ENCODE data around the gene SPINDOC.

The SPINDOC gene

DNA sequence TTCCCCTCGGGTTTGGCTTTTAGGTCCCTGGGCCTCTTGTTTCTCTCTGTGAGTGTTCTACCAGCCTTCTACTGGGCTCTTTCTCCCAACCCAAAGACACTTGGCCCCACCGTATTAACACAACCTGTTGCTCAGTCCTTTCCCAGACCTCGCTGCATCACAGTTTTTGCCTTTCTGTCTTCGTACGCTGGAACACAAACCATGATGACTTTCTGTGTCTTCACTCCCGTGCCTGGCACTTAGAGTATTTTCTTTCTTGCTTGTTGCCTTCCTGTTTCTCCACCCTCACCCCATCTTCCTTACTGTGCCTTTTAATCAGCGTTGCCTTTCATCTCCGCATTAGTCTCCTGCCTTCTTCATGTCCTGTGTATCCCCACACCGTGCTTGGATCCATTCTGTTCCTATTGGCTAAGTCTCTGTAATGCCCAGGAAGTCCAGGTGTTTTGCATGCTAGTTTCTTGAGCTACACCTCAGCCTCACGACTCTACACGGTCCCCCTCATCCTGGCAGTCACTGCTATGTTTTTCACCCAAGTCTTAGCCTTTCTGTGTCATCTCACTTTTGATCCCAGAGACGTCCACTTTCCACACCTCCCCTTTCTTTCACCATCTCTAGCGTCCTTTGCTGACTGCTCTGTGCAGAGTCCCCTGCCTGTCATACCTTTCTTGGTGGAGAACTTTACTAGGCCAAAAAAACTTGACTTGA, 27.3 kb downstream of the SPINDOC start:
- TF ChIP-seq, protein P1, sequence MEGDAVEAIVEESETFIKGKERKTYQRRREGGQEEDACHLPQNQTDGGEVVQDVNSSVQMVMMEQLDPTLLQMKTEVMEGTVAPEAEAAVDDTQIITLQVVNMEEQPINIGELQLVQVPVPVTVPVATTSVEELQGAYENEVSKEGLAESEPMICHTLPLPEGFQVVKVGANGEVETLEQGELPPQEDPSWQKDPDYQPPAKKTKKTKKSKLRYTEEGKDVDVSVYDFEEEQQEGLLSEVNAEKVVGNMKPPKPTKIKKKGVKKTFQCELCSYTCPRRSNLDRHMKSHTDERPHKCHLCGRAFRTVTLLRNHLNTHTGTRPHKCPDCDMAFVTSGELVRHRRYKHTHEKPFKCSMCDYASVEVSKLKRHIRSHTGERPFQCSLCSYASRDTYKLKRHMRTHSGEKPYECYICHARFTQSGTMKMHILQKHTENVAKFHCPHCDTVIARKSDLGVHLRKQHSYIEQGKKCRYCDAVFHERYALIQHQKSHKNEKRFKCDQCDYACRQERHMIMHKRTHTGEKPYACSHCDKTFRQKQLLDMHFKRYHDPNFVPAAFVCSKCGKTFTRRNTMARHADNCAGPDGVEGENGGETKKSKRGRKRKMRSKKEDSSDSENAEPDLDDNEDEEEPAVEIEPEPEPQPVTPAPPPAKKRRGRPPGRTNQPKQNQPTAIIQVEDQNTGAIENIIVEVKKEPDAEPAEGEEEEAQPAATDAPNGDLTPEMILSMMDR (IDR thresholded peaks at IDR 0.05) = no peak
- Histone ChIP-seq H3K27me3 (no peaks in the 10 kb centered on the region), H3K9me3 (no peaks in the 10 kb centered on the region), H3K27ac (peak overlapping the region; percentile 99), H3K4me3 (ENCODE audit: low read depth in 1 of 2, low read length in 1 of 2) (peak overlapping the region; percentile 96 to 99), H3K36me3 (peaks cover 27% of the 10 kb centered on the region), H3K4me1 (ENCODE audit: control insufficient read depth in 1 of 2, insufficient read depth in 1 of 2, low read depth in 1 of 2, low read length in 1 of 2) (peaks cover 68 to 70% of the 10 kb centered on the region in 2 experiments)

DNA sequence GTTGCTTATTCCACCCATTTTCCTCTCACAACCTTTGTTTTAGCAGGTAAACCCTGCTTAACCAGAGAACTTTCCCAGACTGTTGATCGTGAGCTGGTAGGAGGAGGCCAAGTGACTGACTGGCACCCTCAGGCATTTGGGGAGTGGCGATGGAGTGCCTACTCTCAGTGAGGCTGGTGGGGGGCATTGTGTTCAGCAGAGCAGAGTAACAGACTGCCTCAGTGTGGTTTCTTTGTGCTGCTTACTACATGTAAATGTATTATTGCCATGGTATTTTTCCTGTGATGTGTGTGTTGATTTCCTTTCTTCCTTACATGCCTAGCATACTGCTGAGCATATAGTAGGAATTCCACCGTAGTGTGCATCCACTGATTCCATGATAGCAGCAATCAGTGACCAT, 28.3 kb downstream of the SPINDOC start:
- TF ChIP-seq, protein P1 (IDR thresholded peaks at IDR 0.05) = no peak
- no peaks in the 10 kb centered on the region for H3K9me3 ChIP-seq
- H3K36me3 ChIP-seq = peaks cover 27% of the 10 kb centered on the region
- peaks cover 77 to 80% of the 10 kb centered on the region in 2 experiments for H3K4me1 ChIP-seq (ENCODE audit: control insufficient read depth in 1 of 2, insufficient read depth in 1 of 2, low read depth in 1 of 2, low read length in 1 of 2)
- H3K4me3 ChIP-seq (ENCODE audit: low read depth in 1 of 2, low read length in 1 of 2) = peak overlapping the region; percentile 96 to 99
- no peaks in the 10 kb centered on the region for H3K27me3 ChIP-seq
- peak overlapping the region; percentile 99 for H3K27ac ChIP-seq

DNA sequence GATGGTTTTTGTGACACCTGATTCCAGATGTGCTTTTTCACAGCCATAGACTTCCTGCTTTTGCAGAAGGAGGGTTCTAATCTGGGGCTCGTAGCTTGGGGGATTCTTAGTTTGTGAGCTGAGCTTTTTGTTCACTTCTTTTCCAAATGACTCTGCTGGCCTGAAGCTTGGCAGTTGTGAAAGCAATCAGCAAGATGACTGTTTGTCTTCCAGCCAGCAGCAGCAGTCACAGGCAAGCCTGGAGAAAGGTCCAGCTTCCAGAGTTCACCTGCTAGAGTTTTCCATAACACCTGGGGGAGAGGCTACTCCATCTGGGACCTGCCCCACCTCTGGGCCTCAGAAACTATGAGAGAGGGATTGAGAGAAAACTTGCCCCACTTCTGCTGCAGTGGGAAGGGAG, 29.8 kb downstream of the SPINDOC start:
- no peak overlapping the region for H3K4me3 ChIP-seq (ENCODE audit: low read depth in 1 of 2, low read length in 1 of 2)
- H3K36me3 ChIP-seq = peaks cover 32% of the 10 kb centered on the region
- H3K9me3 ChIP-seq = no peaks in the 10 kb centered on the region
- H3K27me3 ChIP-seq = no peaks in the 10 kb centered on the region
- H3K27ac ChIP-seq = peak overlapping the region; percentile 57
- peaks cover 75 to 79% of the 10 kb centered on the region in 2 experiments for H3K4me1 ChIP-seq (ENCODE audit: control insufficient read depth in 1 of 2, insufficient read depth in 1 of 2, low read depth in 1 of 2, low read length in 1 of 2)
- TF ChIP-seq, protein P1 (IDR thresholded peaks at IDR 0.05) = no peak

DNA sequence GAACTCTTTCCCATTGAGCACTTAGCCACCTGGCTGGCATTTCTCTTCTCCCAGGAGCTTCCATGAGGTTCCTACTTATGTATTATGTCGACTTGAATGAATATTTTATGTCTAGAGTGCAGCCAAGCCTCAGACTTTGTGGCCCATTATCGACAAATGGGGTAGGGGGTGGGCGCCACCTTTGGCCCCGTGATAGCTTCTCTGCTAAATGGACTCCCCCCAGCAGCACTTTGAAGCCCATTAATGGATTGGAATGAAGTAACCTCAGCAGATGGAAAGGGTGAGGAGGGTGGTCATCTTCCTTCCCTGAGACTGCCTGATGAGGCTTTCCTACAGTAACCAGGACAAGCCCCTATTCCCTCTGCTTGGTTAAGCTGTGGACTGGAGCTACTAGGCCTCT, 31.6 kb downstream of the SPINDOC start:
- Histone ChIP-seq H3K27me3 (no peaks in the 10 kb centered on the region), H3K4me3 (ENCODE audit: low read depth in 1 of 2, low read length in 1 of 2) (peak overlapping the region in 1 of 2 experiments; percentile 10), H3K27ac (peak overlapping the region; percentile 76), H3K4me1 (ENCODE audit: control insufficient read depth in 1 of 2, insufficient read depth in 1 of 2, low read depth in 1 of 2, low read length in 1 of 2) (peaks cover 72 to 73% of the 10 kb centered on the region in 2 experiments), H3K9me3 (no peaks in the 10 kb centered on the region), H3K36me3 (peaks cover 40% of the 10 kb centered on the region)
- TF ChIP-seq, protein P1 (IDR thresholded peaks at IDR 0.05) = no peak

DNA sequence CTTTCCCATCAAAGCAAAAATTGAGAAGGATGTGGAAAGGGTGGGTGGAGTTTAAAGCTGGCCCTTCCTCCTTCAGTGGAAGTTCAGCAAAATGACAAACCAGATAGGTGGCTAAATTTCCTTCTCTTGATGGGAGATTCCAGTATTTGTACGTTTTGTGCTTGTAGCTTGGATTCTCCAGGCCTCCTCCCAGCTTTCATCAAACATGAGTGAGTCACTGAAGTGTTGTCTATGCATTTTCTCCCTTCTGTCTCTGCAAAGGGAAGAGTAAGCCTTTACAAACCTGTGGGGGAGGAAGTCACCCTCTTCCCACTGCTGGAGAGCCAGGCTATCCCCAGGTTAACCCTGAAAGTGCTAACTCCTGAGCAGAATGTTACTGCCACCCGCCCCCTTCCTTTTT, 32.0 kb downstream of the SPINDOC start:
- peak overlapping the region; percentile 76 for H3K27ac ChIP-seq
- H3K4me3 ChIP-seq (ENCODE audit: low read depth in 1 of 2, low read length in 1 of 2) = peak overlapping the region in 1 of 2 experiments; percentile 10
- TF ChIP-seq, protein P1 (IDR thresholded peaks at IDR 0.05) = no peak
- H3K9me3 ChIP-seq = no peaks in the 10 kb centered on the region
- H3K27me3 ChIP-seq = no peaks in the 10 kb centered on the region
- peaks cover 69 to 72% of the 10 kb centered on the region in 2 experiments for H3K4me1 ChIP-seq (ENCODE audit: control insufficient read depth in 1 of 2, insufficient read depth in 1 of 2, low read depth in 1 of 2, low read length in 1 of 2)
- peaks cover 40% of the 10 kb centered on the region for H3K36me3 ChIP-seq
